Mesothelial cell of epicardium (in vitro differentiated cells): Measurements from ENCODE around the gene YJEFN3. TPM values are rescaled to one million over a fixed set of nuclear protein-coding genes. Genes with fewer than 3 reads are reported as not detected.

ENCODE experiments used
- DNase-seq, 2 experiments: peaks; one replicate each; pipeline ENCODE4 v3.0.0; 2021; ENCODE audit warnings: low spot score in 2 of 2; ENCODE audit not compliant: unreplicated experiment in 2 of 2
- H3K27ac Mint-ChIP-seq: 2 replicates; pipeline ENCODE4 v1.8.0; 2021; ENCODE audit warnings: mixed read lengths
- H3K27me3 Mint-ChIP-seq: 2 replicates; pipeline ENCODE4 v1.8.0; 2021; ENCODE audit warnings: low read depth, mixed read lengths
- H3K36me3 Mint-ChIP-seq: 2 replicates; pipeline ENCODE4 v1.8.0; 2021; ENCODE audit warnings: mixed read lengths
- H3K4me1 Mint-ChIP-seq: 2 replicates; pipeline ENCODE4 v1.8.0; 2021; ENCODE audit warnings: mixed read lengths
- H3K4me3 Mint-ChIP-seq: 2 replicates; pipeline ENCODE4 v1.8.0; 2021; ENCODE audit warnings: mild to moderate bottlenecking, moderate library complexity, mixed read lengths
- H3K9me3 Mint-ChIP-seq: 2 replicates; pipeline ENCODE4 v1.8.0; 2021; ENCODE audit warnings: mixed read lengths
- CTCF ChIP-seq: fragments of 200-600 bp; sonication (generic); IDR thresholded peaks from one replicate; pipeline ENCODE4 v1.5.0; 2021; ENCODE audit warnings: antibody characterized with exemption; ENCODE audit not compliant: unreplicated experiment
- total RNA-seq: library from RNA; stranded (reverse); gene quantifications from 3 replicates; pipeline ENCODE4 v1.2.1, GENCODE V29; 2021

The YJEFN3 gene
- total RNA-seq, 1 donor from 2014 or later: 22.6 TPM

GRCh38 chr19:19507354-19507753 is 21.4 kb upstream of the YJEFN3 start:
- Mint-ChIP-seq H3K36me3 (peaks cover 36% of the 10 kb centered on the region), H3K4me1 (no peaks in the 10 kb centered on the region), H3K9me3 (no peaks in the 10 kb centered on the region), H3K27me3 (no peaks in the 10 kb centered on the region), H3K4me3 (no peak overlapping the region), H3K27ac (no peak overlapping the region)
- no peak for DNase-seq
- TF ChIP-seq CTCF: no peak

- Mint-ChIP-seq H3K4me1 (no peaks in the 10 kb centered on the region), H3K27me3 (no peaks in the 10 kb centered on the region), H3K36me3 (peaks cover 28% of the 10 kb centered on the region), H3K27ac (no peak overlapping the region), H3K9me3 (no peaks in the 10 kb centered on the region), H3K4me3 (no peak overlapping the region)
- TF ChIP-seq CTCF: no peak
- DNase-seq: no peak
Measured at GRCh38 chr19:19508217-19508616, 20.5 kb upstream of the YJEFN3 start.

GRCh38 chr19:19510432-19510831 is 18.3 kb upstream of the YJEFN3 start:
- Mint-ChIP-seq H3K4me1 (no peaks in the 10 kb centered on the region), H3K36me3 (peaks cover 16% of the 10 kb centered on the region), H3K27me3 (no peaks in the 10 kb centered on the region), H3K27ac (no peak overlapping the region), H3K4me3 (no peak overlapping the region), H3K9me3 (no peaks in the 10 kb centered on the region)
- TF ChIP-seq CTCF: no peak
- DNase-seq: no peak

GRCh38 chr19:19513682-19514081 is 15.0 kb upstream of the YJEFN3 start:
- H3K36me3 Mint-ChIP-seq: peaks cover 1% of the 10 kb centered on the region
- no peaks in the 10 kb centered on the region for H3K27me3 Mint-ChIP-seq
- H3K9me3 Mint-ChIP-seq: no peaks in the 10 kb centered on the region
- DNase-seq: no peak
- no peak overlapping the region for H3K4me3 Mint-ChIP-seq
- peaks cover 6% of the 10 kb centered on the region for H3K4me1 Mint-ChIP-seq
- H3K27ac Mint-ChIP-seq: no peak overlapping the region
- TF ChIP-seq CTCF: no peak

GRCh38 chr19:19514215-19514657 is 14.5 kb upstream of the YJEFN3 start:
- peaks cover 6% of the 10 kb centered on the region for H3K4me1 Mint-ChIP-seq
- peaks cover 4% of the 10 kb centered on the region for H3K36me3 Mint-ChIP-seq
- H3K27me3 Mint-ChIP-seq: no peaks in the 10 kb centered on the region
- peak overlapping the region; percentile 28 for H3K4me3 Mint-ChIP-seq
- no peaks in the 10 kb centered on the region for H3K9me3 Mint-ChIP-seq
- DNase-seq: no peak
- no peak for TF ChIP-seq CTCF
- H3K27ac Mint-ChIP-seq: no peak overlapping the region
